HG02798 (cell line): ENCODE measurements around the gene KANTR.
"Not testable (repeated sequence)": the region's sequence is repeated elsewhere in the genome, so short reads cannot be mapped to it uniquely, and the experiment has no call there.

Experiments used
- ATAC-seq: cut with Tn5 transposase; IDR thresholded peaks from one replicate; pipeline ENCODE4 v1.9.1; 2021; ENCODE audit warnings: mild to moderate bottlenecking; ENCODE audit not compliant: unreplicated experiment, poor library complexity

Gene KANTR

DNA sequence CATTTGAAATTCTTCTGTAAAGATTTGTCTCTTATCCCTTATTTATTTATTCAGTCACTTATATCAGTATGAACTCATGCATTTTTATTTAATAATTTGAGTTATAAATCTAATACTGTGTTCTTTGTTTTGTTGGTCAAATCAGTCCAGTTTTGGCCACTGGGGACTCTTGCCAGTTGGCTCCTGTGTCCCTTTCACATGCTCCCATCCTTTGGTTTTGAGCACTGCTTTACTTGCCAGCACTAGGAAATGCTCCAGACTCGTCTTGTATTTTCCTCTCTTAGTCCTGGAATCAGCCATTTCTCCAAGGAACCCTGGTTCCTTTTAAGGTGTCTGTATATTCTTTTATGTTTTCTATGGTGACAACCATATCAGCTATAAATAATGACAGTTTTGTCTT is 28.1 kb downstream of the KANTR start:
- no peak for ATAC-seq

DNA sequence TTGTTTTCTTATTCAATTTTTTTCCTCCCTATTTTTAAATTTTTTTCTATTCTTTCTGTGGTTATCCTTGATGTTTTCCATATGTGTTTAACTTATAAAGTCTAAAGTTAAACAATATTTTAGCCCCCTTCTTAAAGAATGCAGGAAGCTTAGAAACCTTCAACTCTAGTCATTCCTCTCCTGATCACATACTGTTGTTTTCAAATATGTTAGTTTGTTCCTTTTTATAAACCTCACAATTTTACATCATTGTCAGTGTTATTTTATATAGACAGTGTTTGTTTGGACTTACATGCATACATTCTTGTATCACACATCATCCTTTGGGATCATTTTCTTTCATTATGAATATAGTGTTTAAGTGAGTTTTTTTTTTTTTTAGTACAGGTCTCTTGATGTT is 31.6 kb downstream of the KANTR start:
- ATAC-seq = no peak

DNA sequence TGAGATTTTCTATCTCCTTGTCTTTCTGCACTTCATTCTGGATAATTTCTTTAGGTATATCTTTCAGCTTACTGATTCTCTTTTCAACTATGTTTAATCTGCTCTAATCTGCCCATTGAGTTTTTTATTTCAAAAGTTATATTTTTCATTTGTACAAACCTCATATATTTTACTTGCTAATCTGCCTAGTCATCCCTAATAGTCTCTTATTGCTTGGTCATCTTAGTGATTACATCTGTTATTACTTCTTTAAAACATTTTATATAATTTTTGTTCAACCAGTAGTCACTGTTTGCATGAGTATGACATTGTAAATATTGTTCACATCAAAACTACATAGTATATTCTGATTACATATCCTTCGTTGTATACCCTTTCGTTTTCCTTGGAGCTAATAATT is 32.4 kb downstream of the KANTR start:
- no peak for ATAC-seq

DNA sequence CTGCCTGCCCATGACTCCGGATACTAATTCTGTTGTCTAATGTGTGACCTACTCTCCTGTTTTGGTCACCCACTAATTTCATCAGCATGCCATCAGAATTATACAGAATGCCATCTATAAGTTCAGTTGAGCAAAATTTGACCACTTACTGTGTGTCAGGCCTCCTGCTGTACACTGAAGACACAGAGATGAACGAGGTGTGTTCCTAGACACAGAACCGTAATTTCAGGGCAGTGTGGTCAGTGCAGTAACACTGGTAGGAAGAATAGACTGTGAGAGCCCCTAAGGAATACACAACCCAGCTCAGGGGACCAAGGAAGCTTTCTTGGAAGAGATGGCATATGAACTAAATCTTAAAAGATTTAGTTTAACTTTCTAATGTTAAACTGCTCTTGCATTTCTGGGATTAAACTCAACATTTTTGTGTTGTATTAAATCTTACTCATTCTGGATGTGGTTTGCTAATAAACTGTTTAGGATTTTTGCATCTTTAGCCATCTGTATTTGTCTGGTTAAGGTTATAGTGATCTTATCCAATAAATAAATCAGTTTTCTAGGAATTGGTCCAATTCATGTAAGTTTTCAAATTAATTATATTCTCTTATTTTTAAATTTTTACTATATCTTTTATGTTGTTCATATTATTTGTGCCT is 34.3 kb downstream of the KANTR start:
- ATAC-seq = no peak

DNA sequence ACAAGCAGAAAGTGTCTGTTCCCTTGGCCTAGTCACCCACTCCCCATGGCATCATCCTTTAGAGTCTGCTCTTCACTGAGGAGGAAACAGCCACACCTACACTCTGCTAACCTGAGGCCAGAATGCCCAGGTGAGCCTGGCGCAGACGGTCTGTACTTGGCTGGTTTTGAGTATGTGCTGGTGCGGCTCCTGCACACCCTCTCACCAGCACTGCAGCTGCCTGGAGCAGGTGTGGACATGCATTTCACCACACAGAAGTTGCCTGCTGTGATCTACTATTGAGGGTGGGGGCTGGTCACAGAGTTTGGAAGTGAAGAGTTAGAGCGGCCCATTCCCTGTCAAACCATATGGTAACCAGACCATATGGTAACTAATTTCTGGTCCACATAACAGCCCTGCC is 39.5 kb downstream of the KANTR start:
- ATAC-seq = no peak

DNA sequence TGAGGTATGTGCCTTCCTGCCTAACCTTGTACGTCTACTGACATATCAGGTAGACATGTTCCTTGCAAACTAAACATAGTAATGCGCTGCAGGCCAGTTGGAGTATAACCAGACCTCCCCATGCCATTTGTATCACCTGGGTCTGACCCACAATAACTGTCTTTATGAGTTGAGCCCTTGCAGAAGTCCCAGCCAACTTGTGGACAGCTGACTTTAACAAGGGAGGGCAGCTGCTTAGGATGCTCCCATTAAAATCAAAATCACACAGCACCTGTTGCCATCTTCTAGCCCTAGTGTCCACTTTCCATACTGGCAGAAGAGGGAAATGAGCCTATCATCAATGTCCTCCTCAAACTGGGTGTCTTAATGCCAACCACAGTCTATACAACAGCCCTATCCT is 41.6 kb downstream of the KANTR start:
- ATAC-seq = no peak

DNA sequence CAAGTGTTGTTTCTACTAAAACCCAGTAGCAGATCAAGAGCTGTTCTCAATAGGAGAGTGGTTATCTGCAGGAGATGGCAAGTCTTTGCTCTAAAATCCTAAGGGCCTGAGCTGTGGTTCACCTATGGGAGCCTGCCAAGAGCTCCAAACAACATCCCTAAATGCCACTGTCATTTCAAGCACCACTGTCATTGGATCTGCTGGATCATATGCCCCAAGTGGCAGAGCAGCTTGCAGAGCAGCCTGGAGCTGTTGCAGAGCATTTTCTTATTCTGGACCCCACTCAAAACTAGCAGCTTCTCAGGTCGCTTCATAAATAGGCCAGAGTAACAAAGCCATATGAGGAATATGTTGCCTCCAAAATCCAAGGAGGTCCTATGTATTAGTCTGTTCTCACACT is 59.6 kb downstream of the KANTR start:
- no peak for ATAC-seq

DNA sequence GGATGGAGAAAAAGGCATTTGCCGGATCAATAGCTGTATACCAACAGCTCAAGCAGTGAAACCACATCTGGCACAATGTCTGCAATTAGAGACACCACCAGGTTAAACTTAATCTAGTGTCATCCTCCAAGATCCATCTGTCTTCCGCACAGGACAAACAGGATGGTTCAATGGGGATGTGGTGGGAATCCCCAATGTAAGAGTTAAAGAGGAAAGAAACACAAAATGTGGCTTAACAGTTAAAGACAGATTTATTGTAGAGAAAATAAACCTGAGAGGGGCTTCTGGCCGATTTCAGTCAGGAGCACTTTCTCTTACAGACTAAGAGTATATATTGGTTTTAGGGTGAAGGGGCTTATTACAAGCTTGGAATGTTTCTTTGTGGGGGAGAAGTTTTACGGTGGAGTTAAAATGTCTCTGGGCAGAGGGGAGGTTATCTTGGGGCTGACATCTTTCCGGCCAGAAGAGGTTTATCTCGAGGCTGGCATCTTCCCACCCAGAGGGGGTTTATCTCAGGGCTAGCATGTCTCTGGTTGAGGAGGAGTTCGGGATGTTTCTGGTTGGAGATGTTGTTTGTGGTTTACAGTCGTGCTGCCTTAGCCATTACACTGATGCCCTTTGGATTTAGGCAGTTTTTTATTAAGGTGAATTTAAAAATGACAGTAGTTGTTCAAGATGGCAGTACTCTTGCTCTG is 61.7 kb downstream of the KANTR start:
- no peak for ATAC-seq

DNA sequence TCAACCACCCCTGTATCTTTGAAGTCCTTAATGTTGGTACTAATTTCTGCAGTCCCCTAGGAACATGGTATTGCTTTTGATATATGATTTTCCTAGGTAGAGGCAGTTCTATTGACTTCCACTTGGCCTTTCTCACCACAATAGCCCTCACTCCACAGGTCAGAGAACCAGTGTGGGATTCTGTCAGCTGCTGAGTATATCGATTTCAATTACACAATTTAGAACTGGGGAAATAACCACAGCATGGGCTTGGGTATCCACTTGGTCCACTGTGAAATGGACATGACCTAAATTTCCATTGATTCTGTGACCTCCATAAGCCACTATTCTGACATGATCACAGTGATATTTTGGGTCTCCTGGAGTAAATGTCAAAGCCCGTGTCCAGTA is 62.3 kb downstream of the KANTR start:
- no peak for ATAC-seq

DNA sequence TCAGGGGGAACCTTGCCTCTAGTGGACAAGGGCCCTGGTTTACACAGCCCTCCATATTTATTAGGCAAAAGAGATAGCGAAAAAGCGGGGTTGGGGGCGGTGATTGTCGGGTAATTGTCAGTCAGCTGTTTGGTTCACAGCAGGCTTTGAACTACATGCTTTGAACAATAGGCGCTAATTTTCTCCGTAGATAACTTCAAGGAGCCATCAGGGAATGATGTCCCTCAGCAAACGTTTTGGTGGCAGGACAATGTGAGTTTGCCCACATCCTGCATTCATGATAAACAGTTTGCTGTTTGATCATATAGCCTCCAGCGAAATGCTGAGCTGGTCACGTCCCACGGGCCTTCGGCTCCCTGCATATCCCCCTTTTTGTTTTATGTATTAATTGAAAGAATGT is 65.2 kb downstream of the KANTR start:
- ATAC-seq = no peak

DNA sequence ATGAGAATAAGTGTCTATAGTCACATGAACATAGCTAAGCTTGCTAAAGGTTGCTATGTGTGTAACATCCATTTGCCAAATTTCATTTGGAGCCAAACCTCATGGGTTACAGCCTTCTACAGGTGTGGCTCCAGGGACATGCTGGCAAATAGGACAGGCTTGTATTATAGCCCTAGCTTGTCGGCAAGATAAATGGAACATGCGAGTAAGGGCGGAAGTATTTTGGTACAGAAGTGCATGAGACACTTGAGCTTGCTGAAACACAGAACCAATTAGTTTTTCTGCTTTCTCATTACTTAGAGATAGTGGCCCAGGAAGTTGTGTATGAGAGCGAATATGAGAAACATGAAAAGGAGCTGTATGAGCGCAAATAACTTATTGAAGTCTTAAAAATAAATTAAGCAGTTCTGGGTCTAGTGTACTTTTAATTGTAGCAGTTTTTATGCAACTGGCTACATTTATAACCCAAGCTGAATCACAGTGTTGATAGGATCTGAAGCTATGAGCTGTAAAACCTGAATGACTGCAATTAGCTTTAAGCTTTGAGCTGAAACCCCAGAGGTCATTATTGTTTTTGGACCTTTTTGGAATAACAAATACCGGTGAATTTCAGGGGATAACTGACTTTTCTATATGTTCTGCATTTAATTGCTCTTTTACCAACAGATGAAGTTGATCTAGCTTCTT is 66.5 kb downstream of the KANTR start:
- ATAC-seq = no peak

DNA sequence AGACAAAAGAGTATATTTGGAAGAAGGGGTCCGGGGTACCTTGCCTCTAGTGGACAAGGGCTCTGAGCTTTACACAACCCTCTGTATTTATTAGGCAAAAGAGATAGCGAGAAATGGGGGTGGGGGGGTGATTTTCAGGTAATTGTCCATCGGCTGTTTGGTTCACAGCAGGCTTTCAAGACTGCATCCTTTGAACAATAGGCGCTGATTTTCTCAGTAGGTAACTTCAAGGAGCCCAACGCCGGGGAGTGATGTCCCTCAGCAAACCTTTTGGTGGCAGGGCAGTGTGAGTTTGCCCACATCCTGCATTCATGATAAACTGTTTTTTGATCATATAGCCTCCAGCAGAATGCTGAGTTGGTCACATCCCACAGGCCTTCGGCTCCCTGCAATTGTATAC is 69.5 kb downstream of the KANTR start:
- ATAC-seq = no peak

DNA sequence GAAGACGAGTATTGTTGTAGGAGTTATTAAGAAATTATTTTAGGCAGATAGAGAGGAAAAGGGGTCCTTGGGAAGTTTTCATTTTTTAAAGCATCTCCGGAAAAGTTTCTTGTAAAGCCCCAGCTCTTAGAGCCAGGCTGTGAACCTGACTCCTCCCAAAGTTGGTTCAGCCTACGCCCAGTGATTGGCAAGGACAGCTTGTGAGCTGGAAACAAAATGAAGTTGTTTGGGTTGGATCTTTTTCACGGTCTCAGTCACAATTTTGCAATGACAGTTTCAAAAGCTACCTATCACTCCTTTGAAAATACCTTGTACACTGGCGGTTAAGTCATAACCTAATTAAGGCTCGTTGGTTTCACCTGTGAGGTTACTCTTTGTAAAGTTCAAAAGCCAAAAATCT is 70.6 kb downstream of the KANTR start:
- not testable (repeated sequence) for ATAC-seq

DNA sequence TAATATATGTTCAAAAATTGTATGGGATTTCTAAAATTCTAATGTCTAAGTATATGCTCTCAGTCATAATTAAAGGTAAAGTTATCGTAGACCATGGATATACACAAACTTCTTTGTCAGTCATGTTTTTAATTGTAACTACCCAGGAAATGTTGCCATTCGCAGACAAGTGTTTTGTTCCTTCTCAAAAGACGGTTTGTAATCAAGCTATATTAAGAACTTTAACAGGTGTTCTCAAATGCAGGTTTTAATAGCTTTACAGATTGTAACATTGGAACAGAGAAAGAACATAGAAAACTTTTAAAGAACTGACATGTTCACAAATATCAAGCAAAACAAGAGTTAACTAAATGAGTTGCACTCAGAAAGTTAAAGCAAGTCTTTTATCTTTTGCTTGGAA is 72.2 kb downstream of the KANTR start:
- no peak for ATAC-seq

DNA sequence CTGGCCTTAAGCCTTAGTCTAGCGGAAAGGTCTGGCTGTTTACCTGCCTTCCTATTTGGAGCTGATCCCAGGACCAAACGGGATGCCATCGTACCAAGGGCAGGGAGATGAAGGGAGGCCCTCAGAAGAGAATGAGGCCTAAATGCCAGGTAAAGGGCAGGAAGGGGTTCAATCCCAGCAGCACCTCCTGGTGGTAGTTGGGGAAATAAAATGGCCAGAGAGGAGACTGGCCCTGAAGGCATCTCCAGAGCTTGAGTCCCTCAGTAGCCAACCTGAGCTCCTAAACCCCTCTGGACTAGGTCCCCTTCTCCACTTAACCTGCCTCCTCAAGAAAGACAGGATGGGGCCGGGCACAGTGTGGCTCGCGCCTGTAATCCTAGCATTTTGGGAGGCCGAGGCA is 77.4 kb downstream of the KANTR start:
- ATAC-seq = no peak
